Fibroblast of lung (primary cell): Measurements from ENCODE around the gene SPEF2. TPM values are rescaled to one million over a fixed set of nuclear protein-coding genes. Genes with fewer than 3 reads are reported as not detected.

Source experiments
- DNase-seq, 2 donors: peaks; one replicate each; pipeline versions ENCODE4 v3.0.0 to v3.0.0-alpha.2; 2010; ENCODE audit warnings: low read depth in 2 of 2
- H2AFZ ChIP-seq: 2 replicates; pipeline ENCODE4 v1.5.1; 2012; ENCODE audit warnings: low read length, control low read depth, inconsistent platforms
- H3K27ac ChIP-seq: 2 replicates; pipeline ENCODE4 v1.5.1; 2011; ENCODE audit warnings: low read length, control low read depth; ENCODE audit not compliant: insufficient read depth
- H3K27me3 ChIP-seq: 2 replicates; pipeline ENCODE4 v1.5.1; 2011; ENCODE audit warnings: mild to moderate bottlenecking, low read length; ENCODE audit not compliant: control insufficient read depth, insufficient read depth
- H3K36me3 ChIP-seq: 2 replicates; pipeline ENCODE4 v1.5.1; 2011; ENCODE audit warnings: low read length; ENCODE audit not compliant: control insufficient read depth, insufficient read depth
- H3K4me1 ChIP-seq: 2 replicates; pipeline ENCODE4 v1.5.1; 2011; ENCODE audit warnings: low read length; ENCODE audit not compliant: control insufficient read depth, insufficient read depth; ENCODE audit errors: extremely low read depth
- H3K4me2 ChIP-seq: 2 replicates; pipeline ENCODE4 v1.5.1; 2011; ENCODE audit warnings: low read length, control low read depth; ENCODE audit not compliant: insufficient read depth; ENCODE audit errors: extremely low read depth
- H3K4me3 ChIP-seq, 4 experiments: fragments of 200-600 bp in 1 of 4; sonication (generic) in 1 of 4; replicated peaks in 1 of 4; 2 replicates each; pipeline ENCODE4 v1.5.1; 2011 to 2016; ENCODE audit warnings: low read length in 4 of 4, low read depth in 3 of 4, mild to moderate bottlenecking in 3 of 4, control low read depth in 2 of 4, inconsistent platforms in 1 of 4, mixed read lengths in 1 of 4; ENCODE audit not compliant: insufficient read depth in 1 of 4; ENCODE audit errors: control extremely low read depth in 1 of 4
- H3K79me2 ChIP-seq: 2 replicates; pipeline ENCODE4 v1.5.1; 2012; ENCODE audit warnings: mild to moderate bottlenecking, low read length, inconsistent platforms; ENCODE audit not compliant: control insufficient read depth, insufficient read depth
- H3K9ac ChIP-seq: 2 replicates; pipeline ENCODE4 v1.5.1; 2011; ENCODE audit warnings: mild to moderate bottlenecking, low read length, control low read depth; ENCODE audit not compliant: insufficient read depth
- H3K9me3 ChIP-seq: 2 replicates; pipeline ENCODE4 v1.5.1; 2012; ENCODE audit warnings: low read depth, low read length; ENCODE audit not compliant: control insufficient read depth, insufficient read depth
- H4K20me1 ChIP-seq: 2 replicates; pipeline ENCODE4 v1.5.1; 2011; ENCODE audit warnings: low read length; ENCODE audit not compliant: control insufficient read depth, insufficient read depth; ENCODE audit errors: extremely low read depth
- EZH2 ChIP-seq: IDR thresholded peaks from 2 replicates; pipeline ENCODE4 v1.5.1; 2012; ENCODE audit warnings: low read length, control low read depth, mild to moderate bottlenecking; ENCODE audit errors: missing control alignments
- polyA plus RNA-seq, 2 donors: library from polyadenylated mRNA; depleted of rRNA in 1 of 2; stranded (reverse) in 1 of 2; unstranded in 1 of 2; fragments of >200 nt; gene quantifications; 2 replicates each; pipeline ENCODE4 v1.2.1, GENCODE V29; 2011 to 2012; ENCODE audit warnings: missing spikeins in 1 of 2
- total RNA-seq: library from RNA; depleted of rRNA; stranded (reverse); fragments of >200 nt; gene quantifications from 2 replicates; pipeline ENCODE4 v1.2.1, GENCODE V29; 2014
- TF ChIP-seq, protein P1 (sequence below), 2 donors: IDR thresholded peaks in 1 of 2; conservative IDR thresholded peaks in 1 of 2; 1 replicate in 1 of 2; 2 replicates in 1 of 2; pipeline ENCODE4 v1.5.1; 2011 to 2012; ENCODE audit warnings: low read length in 2 of 2, control low read depth in 1 of 2, inconsistent platforms in 1 of 2, low read depth in 1 of 2, mild to moderate bottlenecking in 1 of 2

SPEF2 gene
- total and polyA plus RNA-seq, 2 donors (not counting 1 experiment from before 2014, with no cell fraction given): 5.2 to 5.9 TPM

- no peaks in the 10 kb centered on the region for H3K79me2 ChIP-seq
- no peak overlapping the region for H3K4me2 ChIP-seq
- no peak overlapping the region for H3K27ac ChIP-seq
- H3K9ac ChIP-seq: no peak overlapping the region
- peaks cover 10% of the 10 kb centered on the region for H3K4me1 ChIP-seq
- H3K9me3 ChIP-seq: no peaks in the 10 kb centered on the region
- H4K20me1 ChIP-seq: no peaks in the 10 kb centered on the region
- H3K27me3 ChIP-seq: no peaks in the 10 kb centered on the region
- no peak for DNase-seq
- H2AFZ ChIP-seq: no peak overlapping the region
- no peak overlapping the region for H3K4me3 ChIP-seq
- H3K36me3 ChIP-seq: no peaks in the 10 kb centered on the region
- no peak for TF ChIP-seq EZH2
- TF ChIP-seq, protein P1, sequence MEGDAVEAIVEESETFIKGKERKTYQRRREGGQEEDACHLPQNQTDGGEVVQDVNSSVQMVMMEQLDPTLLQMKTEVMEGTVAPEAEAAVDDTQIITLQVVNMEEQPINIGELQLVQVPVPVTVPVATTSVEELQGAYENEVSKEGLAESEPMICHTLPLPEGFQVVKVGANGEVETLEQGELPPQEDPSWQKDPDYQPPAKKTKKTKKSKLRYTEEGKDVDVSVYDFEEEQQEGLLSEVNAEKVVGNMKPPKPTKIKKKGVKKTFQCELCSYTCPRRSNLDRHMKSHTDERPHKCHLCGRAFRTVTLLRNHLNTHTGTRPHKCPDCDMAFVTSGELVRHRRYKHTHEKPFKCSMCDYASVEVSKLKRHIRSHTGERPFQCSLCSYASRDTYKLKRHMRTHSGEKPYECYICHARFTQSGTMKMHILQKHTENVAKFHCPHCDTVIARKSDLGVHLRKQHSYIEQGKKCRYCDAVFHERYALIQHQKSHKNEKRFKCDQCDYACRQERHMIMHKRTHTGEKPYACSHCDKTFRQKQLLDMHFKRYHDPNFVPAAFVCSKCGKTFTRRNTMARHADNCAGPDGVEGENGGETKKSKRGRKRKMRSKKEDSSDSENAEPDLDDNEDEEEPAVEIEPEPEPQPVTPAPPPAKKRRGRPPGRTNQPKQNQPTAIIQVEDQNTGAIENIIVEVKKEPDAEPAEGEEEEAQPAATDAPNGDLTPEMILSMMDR (conservative IDR thresholded peaks at IDR 0.05 in 1 of 2, IDR thresholded peaks at IDR 0.05 in 1 of 2; ENCODE audit: low read depth in 1 of 2, low read length in 2 of 2): no peak
These were observed 162.6 kb downstream of the SPEF2 start for GRCh38 chr5:35780236-35780635.

DNA sequence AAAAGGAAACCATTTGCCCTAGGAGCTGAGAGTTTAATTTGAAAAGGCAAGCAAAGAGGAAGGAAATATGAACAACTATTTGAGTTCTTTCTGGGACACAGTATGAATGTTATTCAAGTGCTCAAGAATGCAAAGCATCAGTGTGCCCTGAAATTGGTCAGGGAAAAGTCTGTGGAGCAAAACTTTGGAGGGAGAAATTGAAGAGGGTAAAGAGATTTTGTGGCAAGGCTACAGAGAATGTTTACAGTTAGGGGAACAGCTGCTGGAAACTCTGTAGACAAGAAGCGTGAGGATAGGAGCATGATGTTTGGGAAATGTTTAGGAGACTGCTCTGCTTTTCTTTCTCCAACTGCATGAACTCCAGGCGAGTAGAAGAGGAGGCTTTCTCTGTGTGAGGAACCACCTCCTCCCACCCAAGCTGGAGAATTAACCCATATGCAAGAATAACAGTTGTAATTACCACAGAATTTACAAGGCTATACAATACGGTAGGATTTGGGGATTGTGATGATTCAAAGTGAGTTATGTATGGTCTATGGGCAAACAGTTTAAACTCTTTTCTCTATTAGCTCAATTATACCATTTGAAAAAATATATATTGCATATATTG lies 163.6 kb downstream of the SPEF2 start:
- Histone ChIP-seq H3K9me3 (no peaks in the 10 kb centered on the region), H2AFZ (peak overlapping the region; percentile 70), H3K9ac (no peak overlapping the region), H3K79me2 (no peaks in the 10 kb centered on the region), H3K27me3 (no peaks in the 10 kb centered on the region), H4K20me1 (no peaks in the 10 kb centered on the region), H3K36me3 (no peaks in the 10 kb centered on the region), H3K4me2 (peak overlapping the region; percentile 81), H3K27ac (peak overlapping the region; percentile 44), H3K4me3 (no peak overlapping the region), H3K4me1 (peaks cover 10% of the 10 kb centered on the region)
- TF ChIP-seq, protein P1 (conservative IDR thresholded peaks at IDR 0.05 in 1 of 2, IDR thresholded peaks at IDR 0.05 in 1 of 2; ENCODE audit: low read depth in 1 of 2, low read length in 2 of 2): no peak
- peak; percentile 36 to 38 for DNase-seq

DNA sequence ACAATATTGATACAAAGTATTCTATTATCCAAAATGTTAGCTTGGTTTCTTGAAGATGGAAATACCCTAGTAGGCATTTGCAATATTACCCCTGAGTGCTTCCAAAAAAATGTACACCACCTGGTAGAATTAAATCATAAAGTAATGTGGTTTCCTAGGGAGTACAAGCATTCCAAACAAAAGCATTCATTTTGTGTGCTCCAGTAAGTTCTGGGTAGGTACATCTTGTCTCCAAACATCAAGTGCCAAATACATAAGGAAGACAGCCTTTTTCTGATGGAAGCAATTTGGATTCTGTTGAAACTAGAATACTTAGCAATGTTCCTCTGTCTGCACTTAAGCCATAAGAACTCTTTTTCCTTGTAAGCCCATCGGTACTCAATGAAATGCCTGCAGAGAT lies 165.9 kb downstream of the SPEF2 start:
- no peak for DNase-seq
- Histone ChIP-seq H4K20me1 (no peaks in the 10 kb centered on the region), H3K27me3 (no peaks in the 10 kb centered on the region), H3K4me1 (peaks cover 7% of the 10 kb centered on the region), H3K27ac (no peak overlapping the region), H2AFZ (no peak overlapping the region), H3K9me3 (no peaks in the 10 kb centered on the region), H3K4me3 (no peak overlapping the region), H3K36me3 (no peaks in the 10 kb centered on the region), H3K4me2 (no peak overlapping the region), H3K9ac (no peak overlapping the region), H3K79me2 (no peaks in the 10 kb centered on the region)
- no peak for TF ChIP-seq EZH2
- TF ChIP-seq, protein P1 (conservative IDR thresholded peaks at IDR 0.05 in 1 of 2, IDR thresholded peaks at IDR 0.05 in 1 of 2; ENCODE audit: low read depth in 1 of 2, low read length in 2 of 2): no peak
